PFSK-1 (cell line): ENCODE measurements around the gene NRG3.

Experiments
- FOXP2 ChIP-seq: optimal IDR thresholded peaks from 2 replicates; pipeline ENCODE3; 2011; ENCODE audit warnings: borderline replicate concordance, control low read depth, inconsistent platforms; ENCODE audit not compliant: insufficient read depth; ENCODE audit errors: extremely low read length, extremely low read depth
- POLR2AphosphoS5 ChIP-seq: IDR thresholded peaks from 2 replicates; pipeline ENCODE4 v1.6.1; 2012; ENCODE audit warnings: low read depth, mild to moderate bottlenecking, control low read depth, low read length, moderate library complexity
- REST ChIP-seq, 2 experiments: IDR thresholded peaks; 2 replicates each; pipeline versions ENCODE4 v1.6.1 to v1.8.0; 2011 to 2012; ENCODE audit warnings: low read depth in 2 of 2, low read length in 2 of 2, control low read depth in 1 of 2, inconsistent platforms in 1 of 2, mild to moderate bottlenecking in 1 of 2, moderate library complexity in 1 of 2; ENCODE audit not compliant: insufficient read depth in 1 of 2
- SIN3A ChIP-seq: IDR thresholded peaks from 2 replicates; pipeline ENCODE4 v1.6.1; 2012; ENCODE audit warnings: mild to moderate bottlenecking, low read length, moderate library complexity, borderline replicate concordance; ENCODE audit not compliant: insufficient read depth
- TAF1 ChIP-seq: IDR thresholded peaks from 2 replicates; pipeline ENCODE4 v1.6.1; 2012; ENCODE audit warnings: low read length, control low read depth, borderline replicate concordance; ENCODE audit not compliant: insufficient read depth

Gene NRG3

GRCh38 chr10:81905161-81905560 is 30.2 kb downstream of the NRG3 start:
- TF ChIP-seq REST (IDR thresholded peaks at IDR 0.05; ENCODE audit: insufficient read depth in 1 of 2, low read depth in 2 of 2, low read length in 2 of 2): no peak
- TF ChIP-seq POLR2AphosphoS5: no peak
- TF ChIP-seq TAF1: no peak
- no peak for TF ChIP-seq FOXP2
- no peak for TF ChIP-seq SIN3A

GRCh38 chr10:81909453-81909852 is 34.5 kb downstream of the NRG3 start:
- no peak for TF ChIP-seq POLR2AphosphoS5

- no peak for TF ChIP-seq REST (IDR thresholded peaks at IDR 0.05; ENCODE audit: insufficient read depth in 1 of 2, low read depth in 2 of 2, low read length in 2 of 2)
- no peak for TF ChIP-seq FOXP2
- TF ChIP-seq TAF1: no peak
- TF ChIP-seq POLR2AphosphoS5: no peak
- no peak for TF ChIP-seq SIN3A
Measured at GRCh38 chr10:81911328-81911727, 36.3 kb downstream of the NRG3 start.

- TF ChIP-seq TAF1 (no peak), REST (IDR thresholded peaks at IDR 0.05; ENCODE audit: insufficient read depth in 1 of 2, low read depth in 2 of 2, low read length in 2 of 2) (no peak), SIN3A (no peak), FOXP2 (no peak), POLR2AphosphoS5 (no peak)
Measured at GRCh38 chr10:81914736-81915503, 39.9 kb downstream of the NRG3 start.

GRCh38 chr10:81915504-81915897 is 40.5 kb downstream of the NRG3 start:
- TF ChIP-seq POLR2AphosphoS5 (no peak), SIN3A (no peak), REST (IDR thresholded peaks at IDR 0.05; ENCODE audit: insufficient read depth in 1 of 2, low read depth in 2 of 2, low read length in 2 of 2) (no peak), TAF1 (no peak)
